Measurements from ENCODE around the gene ACD.

ACD gene

DNA sequence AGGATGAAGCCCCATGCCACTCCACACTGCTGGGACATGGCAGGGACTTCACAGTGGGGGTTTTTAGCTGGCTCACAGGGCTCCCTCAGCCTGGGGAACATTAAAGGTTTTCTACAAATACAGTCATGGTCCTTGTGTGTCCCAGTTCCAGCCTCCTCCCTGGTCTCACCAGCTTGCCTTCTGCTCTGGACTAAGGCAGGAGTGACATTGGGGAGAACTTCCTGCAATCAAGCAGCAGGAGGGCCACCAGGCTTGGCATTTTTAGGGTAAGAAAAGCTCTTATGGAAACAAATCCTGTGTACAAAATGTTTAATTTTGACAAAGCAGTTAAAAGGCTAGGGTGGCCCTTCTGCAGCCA lies 2.6 kb upstream of the ACD start:
- in situ Hi-C loops (cut with MboI; ENCODE audit: low sequenced_read_pairs), result no loop called here

DNA sequence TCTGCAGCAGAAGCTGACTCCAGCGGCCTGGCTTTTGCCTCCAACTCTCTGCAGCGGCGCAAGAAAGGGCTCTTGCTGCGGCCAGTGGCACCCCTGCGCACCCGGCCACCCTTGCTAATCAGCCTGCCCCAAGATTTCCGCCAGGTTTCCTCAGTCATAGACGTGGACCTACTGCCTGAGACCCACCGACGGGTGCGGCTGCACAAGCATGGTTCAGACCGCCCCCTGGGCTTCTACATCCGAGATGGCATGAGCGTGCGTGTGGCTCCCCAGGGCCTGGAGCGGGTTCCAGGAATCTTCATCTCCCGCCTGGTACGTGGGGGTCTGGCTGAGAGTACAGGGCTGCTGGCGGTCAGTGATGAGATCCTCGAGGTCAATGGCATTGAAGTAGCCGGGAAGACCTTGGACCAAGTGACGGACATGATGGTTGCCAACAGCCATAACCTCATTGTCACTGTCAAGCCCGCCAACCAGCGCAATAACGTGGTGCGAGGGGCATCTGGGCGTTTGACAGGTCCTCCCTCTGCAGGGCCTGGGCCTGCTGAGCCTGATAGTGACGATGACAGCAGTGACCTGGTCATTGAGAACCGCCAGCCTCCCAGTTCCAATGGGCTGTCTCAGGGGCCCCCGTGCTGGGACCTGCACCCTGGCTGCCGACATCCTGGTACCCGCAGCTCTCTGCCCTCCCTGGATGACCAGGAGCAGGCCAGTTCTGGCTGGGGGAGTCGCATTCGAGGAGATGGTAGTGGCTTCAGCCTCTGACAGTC lies 2.0 kb upstream of the ACD start:
- in situ Hi-C loops (cut with MboI; ENCODE audit: low sequenced_read_pairs), result no loop called here

DNA sequence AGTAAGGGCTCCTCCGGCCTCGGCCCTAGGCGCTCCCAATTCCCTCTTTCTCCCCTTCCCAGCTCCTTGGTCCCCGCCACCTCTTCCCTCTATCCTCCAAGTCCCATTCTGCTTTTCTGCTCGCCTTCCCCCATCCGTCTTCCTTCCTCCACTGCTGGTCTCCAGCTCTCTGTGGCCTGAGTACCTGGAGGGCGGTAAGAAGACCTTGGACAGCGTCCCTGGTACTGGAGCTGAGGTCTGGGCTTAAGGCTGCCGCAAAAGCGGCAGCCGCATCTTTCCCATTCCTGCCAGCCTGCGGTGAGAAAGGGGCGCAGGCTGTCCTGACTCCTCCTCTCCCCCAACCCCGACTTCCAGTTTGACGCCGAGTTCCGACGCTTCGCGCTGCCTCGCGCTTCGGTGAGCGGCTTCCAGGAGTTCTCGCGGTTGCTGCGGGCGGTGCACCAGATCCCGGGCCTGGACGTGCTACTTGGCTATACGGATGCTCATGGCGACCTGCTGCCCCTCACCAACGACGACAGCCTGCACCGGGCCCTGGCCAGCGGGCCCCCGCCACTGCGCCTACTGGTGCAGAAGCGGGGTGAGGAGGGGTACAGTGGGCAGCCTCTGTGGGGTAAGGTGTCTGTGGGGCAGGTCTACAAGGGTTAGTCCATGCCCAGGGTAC lies 1.2 kb upstream of the ACD start:
- in situ Hi-C loops (cut with MboI; ENCODE audit: low sequenced_read_pairs), result no loop called here

DNA sequence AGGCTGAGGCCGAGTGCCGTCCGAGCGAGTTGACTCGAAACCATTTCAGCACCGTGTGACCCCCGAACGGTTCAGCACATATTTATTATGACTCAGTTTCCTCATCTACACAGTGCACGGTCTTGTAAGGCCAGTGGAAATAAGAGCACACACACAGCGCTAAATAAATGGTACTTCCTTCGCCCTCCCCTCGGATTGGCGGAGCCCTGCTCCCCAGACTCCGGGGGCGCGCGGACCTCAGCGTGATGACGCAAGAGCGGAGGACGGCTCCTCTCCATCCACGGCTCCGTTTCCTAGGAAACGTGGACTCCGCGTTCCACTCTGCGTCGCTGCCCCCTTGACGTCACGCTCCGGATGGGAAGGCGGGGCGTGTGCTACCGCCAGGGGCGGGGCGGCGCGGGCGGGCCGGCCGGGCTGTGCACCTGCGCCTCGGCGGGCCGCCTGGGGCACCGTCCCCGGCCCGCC lies 536 bp upstream of the ACD start, which contains the start of gene PARD6A:
PARD6A (plus strand) TSS at position 397 of the 465 bp plus-strand sequence. CDS start 79 bp downstream, outside the sequence.
- in situ Hi-C loops (cut with MboI; ENCODE audit: low sequenced_read_pairs), result no loop called here

DNA sequence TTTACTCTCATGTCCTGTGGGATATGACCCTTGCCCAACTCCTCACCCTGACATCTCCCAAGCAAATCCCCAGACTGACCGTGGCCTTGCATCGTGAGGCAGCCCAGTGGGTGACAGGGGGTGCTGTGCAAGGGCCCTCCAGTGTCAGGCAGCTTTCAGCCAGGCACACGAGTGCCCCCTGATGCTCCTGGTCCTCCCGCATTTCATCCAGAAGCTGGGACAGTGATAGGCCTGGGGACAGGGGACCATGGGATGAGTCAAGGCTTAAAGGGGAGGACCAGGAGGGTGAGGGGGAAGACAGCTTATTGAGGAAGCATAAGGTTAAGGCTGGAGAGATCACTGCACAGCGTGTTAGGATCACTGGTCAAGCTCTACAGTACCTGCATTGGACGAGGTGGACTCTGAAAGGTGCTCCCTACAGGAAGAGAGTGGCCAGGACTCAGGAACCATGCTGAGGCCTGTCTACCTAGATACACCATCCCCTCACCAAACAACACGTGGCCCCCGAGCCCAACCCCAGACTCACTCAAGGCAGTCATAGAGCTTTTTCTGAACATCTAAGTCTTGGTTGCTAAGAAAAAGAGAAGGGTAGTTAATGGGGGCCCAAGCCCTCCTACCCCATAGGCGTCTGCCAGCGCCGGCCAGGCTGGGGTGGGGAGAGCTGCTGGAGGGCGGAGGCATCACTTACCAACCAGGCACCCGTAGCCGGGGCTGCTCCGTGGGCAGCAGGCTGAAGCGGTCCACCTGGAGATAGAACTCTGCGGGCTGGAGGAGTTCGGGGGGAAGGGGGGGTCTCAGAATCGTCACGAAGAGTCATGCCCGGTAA lies 998 bp downstream of the ACD start:
- in situ Hi-C loops (cut with MboI; ENCODE audit: low sequenced_read_pairs), result no loop called here

DNA sequence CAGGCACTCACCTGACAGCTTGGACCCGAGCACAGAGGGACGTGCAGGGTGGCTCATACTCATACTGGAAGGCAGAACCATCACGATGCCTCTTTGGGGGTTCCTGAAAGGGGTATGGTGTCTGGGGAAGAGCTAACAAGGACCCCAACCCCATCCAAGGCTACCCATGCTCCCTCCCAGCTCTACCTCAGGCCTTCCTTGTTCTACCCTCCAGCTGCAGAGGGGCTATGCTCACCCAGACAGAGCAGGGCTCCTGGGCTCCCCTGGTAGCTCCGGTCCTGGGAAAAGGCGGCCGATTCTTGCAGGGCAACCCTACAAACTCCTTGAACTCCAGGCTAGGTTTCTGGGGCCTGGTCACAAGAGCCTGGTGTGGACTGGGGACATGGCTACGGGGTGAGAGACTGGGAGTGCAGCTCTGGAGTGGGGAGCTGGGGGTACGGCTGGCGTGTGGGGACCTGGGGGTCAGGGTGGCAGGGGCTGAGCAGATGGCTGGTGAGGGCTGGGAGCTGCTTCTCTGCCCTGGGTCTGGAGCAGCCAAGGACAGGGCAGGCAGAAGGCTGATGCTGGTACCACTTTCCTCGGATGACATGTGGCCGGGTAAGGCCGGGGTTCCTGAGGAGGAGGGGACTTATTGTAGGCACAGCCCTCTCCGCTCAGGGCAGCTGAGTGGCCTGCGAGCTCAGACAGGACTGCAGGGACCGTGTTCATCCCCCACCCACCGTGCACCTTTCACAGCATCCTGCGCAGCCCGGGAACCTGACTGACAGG lies 2.1 kb downstream of the ACD start:
- in situ Hi-C loops (cut with MboI; ENCODE audit: low sequenced_read_pairs), result no loop called here

DNA sequence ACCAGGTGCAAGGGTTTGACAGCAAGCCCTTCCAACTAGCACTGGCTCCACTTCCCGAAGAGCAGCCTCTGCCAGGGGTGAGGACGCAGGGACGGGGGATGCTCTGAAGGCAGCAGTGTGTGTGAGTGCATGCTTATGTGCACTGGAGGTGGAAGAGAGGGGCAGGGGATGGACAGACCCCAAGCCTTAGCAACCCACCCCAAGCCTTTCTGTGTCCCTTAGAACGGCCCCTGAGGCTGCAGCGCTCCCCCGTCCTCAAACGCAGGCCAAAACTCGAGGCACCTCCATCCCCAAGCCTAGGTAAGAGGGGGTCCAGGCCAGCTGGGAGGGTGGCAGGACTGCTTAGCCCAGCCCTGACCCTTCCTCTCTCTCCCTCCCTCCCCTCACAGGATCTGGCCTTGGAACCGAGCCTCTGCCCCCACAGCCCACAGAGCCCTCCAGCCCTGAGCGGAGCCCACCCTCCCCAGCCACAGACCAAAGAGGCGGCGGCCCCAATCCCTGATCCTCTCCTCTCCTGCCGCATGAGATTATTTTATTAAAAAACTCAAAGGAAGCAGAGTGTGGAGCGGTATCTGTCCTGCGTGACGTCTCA lies 2.9 kb downstream of the ACD start:
- in situ Hi-C loops (cut with MboI; ENCODE audit: low sequenced_read_pairs), result no loop called here

DNA sequence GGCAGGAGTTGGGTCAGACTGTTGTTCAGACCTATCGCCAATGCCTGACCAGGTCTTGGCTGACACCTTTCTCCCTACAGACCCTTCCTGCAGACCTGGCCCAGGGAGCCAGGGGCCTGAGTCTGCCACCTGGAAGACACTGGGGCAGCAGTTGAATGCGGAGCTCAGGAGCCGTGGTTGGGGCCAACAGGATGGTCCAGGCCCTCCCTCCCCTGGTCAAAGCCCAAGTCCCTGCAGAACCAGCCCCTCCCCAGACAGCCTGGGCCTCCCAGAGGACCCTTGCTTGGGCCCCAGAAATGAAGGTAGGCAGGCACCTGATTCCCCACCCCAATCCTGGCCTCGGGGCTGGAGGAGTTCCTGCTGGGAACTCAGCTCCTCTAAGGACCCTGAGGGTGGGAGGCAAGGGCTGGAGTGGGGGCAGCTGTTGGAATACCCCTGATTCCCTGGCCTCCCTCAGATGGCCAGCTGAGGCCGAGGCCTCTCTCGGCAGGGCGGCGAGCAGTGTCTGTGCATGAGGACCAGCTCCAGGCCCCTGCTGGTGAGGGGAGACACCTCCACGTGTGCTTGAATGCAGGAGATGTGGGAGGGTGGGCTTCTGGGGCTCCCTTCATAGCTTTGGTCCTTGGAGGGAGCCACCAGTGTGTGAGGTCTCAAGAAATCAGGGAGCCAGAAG lies 3.6 kb downstream of the ACD start:
- in situ Hi-C loops (cut with MboI; ENCODE audit: low sequenced_read_pairs), result no loop called here

DNA sequence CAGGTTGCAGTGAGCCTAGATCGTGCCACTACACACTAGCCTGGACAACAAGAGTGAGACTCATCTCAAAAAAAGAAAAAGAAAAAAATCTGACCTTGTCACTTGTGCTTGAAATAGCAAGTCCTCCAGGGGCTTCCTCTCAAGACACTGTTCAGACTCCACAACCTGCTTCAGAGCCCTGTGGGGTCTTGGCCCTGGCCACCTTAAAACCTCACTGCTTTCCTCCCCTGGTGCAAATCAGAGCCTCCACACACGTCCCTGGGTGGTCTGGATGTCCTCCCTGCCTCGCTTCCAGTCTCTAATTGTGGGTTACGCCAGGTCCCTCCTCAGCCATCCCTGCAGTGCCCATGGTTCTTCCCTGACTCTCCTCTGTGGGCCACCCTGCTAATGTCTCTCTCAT lies 4.7 kb downstream of the ACD start:
- in situ Hi-C loops (cut with MboI; ENCODE audit: low sequenced_read_pairs), result no loop called here

DNA sequence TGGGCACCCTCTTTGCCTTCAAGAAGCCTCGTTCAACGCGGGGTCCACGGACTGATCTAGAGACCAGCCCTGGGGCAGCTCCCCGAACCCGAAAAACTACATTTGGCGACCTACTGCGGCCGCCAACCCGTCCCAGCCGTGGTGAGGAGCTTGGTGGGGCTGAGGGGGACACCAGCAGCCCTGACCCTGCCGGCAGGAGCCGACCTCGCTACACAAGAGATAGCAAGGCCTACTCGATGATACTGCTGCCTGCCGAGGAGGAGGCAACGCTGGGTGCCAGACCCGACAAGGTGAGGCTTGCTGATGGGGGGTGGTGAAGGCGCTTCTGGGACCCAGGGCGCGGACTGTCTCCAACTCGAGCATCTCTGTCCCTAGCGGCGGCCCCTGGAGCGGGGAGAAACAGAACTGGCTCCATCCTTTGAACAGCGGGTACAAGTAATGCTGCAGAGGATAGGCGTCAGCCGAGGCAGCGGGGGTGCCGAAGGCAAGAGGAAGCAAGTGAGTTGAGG lies 5.6 kb downstream of the ACD start:
- in situ Hi-C loops (cut with MboI; ENCODE audit: low sequenced_read_pairs), result no loop called here

DNA sequence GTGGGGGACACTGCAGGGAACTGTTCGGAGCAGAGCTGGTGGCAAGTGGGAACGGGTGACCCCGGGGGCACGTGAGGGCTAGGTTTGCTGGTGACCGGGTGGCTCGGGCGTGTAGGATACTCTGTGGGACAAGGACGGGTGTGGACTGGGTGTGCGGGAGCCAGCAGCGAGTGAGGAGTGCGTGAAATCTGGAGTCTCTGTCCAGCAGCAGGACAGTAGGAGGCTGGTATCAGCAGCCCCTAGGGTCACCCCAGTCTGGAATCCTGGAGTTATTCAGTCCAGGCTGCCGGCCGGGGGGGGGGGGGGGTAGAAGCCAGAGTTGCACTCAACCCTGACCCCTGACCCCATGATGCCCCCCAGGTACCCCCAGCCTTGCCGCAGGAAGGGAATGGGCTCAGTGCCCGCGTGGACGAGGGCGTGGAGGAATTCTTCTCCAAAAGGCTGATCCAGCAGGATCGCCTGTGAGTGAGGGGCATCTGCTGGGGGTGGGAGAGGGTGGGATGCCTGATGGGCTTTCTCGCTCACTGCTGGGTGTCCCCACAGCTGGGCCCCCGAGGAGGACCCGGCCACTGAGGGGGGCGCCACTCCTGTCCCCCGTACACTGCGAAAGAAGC lies 6.2 kb downstream of the ACD start:
- in situ Hi-C loops (cut with MboI; ENCODE audit: low sequenced_read_pairs), result no loop called here

DNA sequence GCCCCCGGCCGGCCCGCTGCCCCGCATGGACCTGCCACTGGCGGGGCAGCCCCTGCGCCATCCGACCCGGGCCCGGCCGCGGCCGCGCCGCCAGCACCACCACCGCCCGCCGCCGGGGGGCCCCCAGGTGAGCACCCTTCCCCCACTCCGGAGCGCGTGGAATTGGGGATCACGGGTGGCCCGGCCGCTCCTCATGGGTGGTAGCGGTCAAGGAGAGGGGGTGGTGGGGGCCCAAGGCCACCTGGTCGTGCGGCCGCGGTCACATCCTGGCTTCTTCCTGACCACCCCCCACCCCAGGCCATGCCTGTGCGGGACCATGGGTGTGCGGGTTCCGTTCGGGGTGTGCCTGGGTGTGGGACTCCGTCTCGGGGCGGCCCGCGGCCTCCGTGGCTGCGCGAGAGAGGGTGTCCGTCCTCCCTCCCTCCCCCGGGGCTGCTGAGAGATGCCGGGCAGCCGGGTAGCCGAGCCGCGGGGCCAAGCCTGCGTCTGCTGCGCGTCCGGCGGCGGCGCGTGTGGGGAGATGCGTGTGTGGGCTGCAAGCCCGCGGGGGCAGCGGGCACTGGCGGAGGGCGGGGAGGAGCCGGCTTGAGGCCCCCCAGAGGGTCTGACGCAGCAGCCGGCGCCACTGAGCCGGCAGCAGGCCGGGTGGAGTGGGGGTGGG lies 6.8 kb downstream of the ACD start:
- in situ Hi-C loops (cut with MboI; ENCODE audit: low sequenced_read_pairs), result no loop called here

DNA sequence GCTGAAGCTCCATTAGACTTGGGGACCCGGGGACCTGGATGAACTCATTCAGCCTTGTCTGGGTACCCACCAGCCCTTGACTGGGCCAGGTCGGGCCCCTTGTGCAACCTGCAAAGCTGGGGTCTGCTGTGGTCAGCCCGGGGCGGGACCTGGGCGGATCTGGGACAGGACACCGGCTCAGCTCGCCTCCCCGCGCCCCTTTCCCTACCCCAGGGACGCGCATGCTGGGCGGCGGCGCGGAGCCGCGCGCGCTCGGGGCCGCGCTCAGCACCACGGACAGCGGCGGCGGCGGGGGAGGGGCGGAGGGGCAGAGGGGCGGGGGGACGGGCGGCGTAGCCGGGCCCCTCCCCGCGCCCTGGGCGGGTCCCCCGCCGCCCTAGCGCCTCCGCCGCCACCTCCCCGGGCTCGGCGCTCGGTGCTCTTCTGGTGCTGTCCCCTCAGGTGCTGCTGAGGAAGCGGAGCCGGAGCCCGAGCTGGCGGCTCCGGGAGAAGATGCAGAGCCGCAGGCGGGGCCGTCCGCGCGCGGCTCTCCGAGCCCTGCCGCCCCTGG lies 7.4 kb downstream of the ACD start:
- in situ Hi-C loops (cut with MboI; ENCODE audit: low sequenced_read_pairs), result no loop called here

DNA sequence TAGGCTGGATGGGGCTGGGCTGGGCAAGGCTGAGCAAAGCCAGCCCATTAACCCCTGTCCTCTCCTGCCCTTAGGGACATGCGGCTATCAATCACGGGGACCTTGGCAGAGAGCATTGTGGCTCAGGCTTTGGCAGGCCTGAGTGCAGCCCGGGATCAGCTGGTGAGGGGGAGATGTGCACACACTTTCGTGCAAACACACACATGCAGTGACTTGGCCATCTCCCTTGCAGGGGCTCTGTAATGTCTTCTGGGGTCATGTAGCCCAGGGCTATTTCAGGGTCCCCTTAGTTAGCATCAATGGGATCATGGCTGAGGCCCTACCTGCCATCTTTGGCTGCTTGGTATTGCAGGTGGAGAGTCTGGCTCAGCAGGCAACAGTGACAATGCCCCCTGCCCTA lies 8.2 kb downstream of the ACD start:
- in situ Hi-C loops (cut with MboI; ENCODE audit: low sequenced_read_pairs), result no loop called here

DNA sequence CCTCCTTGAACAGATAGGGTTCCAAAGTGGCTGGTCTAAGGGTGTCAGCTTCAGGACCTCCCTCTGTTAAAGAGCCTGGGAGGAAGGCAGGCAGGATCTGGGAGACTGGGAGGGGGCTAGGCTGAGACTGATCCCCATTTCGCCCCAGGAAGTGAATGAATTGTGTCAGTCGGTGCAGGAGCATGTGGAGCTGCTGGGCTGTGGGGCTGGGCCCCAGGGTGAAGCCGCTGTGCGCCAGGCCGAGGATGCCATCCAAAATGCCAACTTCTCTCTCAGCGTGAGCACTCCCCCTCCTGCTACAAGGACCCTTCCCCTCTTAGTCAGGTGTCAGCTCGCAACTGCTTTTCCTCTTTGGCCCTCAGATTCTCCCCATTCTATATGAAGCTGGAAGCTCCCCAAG lies 9.0 kb downstream of the ACD start:
- in situ Hi-C loops (cut with MboI; ENCODE audit: low sequenced_read_pairs), result no loop called here

DNA sequence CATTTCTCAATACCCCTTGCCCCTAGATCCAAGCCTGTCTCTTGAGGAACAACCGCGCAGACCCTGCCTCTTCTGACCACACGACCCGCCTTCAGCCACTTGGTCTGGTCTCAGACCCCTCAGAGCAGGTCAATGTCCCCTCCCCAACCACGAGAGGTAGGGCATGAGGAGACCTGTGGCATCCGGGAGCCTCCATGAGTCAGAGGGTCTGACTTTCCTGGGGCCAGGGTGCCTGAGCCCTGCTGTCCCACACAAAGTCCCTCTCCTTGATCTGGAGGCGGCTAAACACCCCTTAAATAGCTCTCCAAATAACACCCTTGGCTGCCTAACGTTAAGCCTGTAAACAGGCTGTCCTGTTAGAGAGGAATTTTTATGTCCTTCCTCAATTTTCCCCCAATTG lies 10.0 kb downstream of the ACD start:
- in situ Hi-C loops (cut with MboI; ENCODE audit: low sequenced_read_pairs), result no loop called here

DNA sequence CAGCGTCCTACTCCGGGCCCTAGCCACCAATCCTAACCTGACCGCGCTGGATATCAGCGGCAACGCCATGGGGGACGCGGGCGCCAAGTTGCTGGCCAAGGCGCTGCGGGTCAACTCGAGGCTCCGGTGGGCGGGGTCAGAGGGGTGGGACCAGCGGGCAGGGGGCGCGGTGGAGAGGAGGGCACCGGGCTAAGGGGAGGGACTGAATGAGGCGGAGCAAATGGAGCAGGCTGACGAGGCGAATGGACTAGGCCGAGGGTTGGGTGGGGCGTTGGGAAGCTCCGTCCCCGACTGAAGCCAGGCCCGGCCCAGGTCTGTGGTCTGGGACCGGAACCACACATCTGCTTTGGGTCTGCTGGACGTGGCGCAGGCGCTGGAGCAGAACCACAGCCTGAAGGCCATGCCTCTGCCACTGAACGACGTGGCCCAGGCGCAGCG lies 10.5 kb downstream of the ACD start:
- in situ Hi-C loops (cut with MboI; ENCODE audit: low sequenced_read_pairs), result loop anchor here (10.0 kb wide), 1 partner anchor 105 kb away; no protein-coding TSS in a partner anchor

DNA sequence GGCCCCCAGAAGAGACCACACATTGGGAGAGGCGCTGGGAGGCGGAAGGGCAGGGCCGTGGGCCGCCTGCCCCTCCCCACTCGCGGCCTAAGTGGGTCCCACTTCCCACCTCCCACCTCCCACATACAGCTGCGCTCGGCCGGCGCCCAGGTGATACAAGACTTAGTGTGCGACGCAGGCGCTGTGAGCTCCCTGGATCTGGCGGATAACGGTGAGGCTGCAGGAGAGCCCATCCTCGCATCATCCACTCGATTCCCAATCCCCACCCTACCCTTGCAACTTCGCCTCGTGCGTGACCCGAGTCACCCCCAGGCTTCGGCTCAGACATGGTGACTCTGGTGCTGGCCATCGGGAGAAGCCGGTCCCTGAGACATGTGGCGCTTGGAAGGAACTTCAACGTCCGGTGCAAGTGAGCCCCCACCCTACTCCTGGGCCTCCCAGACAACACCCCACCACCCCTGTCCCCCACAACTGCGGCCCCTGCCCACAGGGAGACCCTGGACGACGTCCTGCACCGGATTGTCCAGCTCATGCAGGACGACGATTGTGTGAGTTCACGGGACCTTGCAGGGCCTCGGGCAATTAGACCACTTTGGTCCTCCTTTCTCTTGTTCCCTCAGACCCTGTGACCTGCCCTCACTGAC lies 11.2 kb downstream of the ACD start:
- in situ Hi-C loops (cut with MboI; ENCODE audit: low sequenced_read_pairs), result loop anchor here (10.0 kb wide), 1 partner anchor 104 kb away; no protein-coding TSS in a partner anchor
